ENCODE data around the gene CCDC186.
A peak's percentile ranks its signal among the peaks of the same experiment; 100 is the strongest.

The CCDC186 gene

DNA sequence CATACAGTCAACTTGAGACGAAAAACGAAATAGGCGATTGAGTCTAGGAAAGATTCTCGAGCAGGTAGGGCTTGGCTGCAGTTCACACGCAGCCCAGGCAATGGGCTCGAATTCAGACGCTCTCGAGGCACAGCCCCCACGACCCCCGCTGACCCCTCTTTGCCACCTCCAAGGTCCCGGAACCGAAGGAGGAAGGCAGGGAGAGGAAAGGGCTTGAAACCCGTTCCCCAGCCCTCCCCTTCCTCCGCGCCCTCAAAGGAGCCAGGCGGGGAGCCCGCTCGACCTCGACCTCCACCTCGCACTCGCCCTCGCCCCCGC, 441 bp downstream of the CCDC186 start:
- peaks cover 4% of the 10 kb centered on the region for H3K36me3 ChIP-seq (replicated peaks; ENCODE audit: low read depth, low read length)
- H3K4me1 ChIP-seq (ENCODE audit: low read length) = peaks cover 13% of the 10 kb centered on the region; the same call in 1 of the 2 replicates
- peaks cover 20% of the 10 kb centered on the region for H3K79me2 ChIP-seq (ENCODE audit: low read length)
- peaks cover 10% of the 10 kb centered on the region; the same call in 1 of the 2 replicates for H3K27me3 ChIP-seq (ENCODE audit: low read depth, low read length)
- H3K4me3 ChIP-seq (ENCODE audit: low read length) = peak overlapping the region; percentile 99
- H3K9ac ChIP-seq (ENCODE audit: low read length) = peak overlapping the region; percentile 92
- H3K27ac ChIP-seq (ENCODE audit: low read length) = peak overlapping the region; percentile 43
- H3K9me3 ChIP-seq (ENCODE audit: insufficient read depth, low read length) = peaks cover 4% of the 10 kb centered on the region; the same call in 1 of the 2 replicates
- peak overlapping the region; percentile 96 for H2AFZ ChIP-seq (ENCODE audit: low read depth, low read length)
- peak overlapping the region; percentile 80 for H3K4me2 ChIP-seq (ENCODE audit: low read length)
- no peaks in the 10 kb centered on the region for H4K20me1 ChIP-seq (ENCODE audit: insufficient read depth, low read length)
- TF ChIP-seq, protein P1, sequence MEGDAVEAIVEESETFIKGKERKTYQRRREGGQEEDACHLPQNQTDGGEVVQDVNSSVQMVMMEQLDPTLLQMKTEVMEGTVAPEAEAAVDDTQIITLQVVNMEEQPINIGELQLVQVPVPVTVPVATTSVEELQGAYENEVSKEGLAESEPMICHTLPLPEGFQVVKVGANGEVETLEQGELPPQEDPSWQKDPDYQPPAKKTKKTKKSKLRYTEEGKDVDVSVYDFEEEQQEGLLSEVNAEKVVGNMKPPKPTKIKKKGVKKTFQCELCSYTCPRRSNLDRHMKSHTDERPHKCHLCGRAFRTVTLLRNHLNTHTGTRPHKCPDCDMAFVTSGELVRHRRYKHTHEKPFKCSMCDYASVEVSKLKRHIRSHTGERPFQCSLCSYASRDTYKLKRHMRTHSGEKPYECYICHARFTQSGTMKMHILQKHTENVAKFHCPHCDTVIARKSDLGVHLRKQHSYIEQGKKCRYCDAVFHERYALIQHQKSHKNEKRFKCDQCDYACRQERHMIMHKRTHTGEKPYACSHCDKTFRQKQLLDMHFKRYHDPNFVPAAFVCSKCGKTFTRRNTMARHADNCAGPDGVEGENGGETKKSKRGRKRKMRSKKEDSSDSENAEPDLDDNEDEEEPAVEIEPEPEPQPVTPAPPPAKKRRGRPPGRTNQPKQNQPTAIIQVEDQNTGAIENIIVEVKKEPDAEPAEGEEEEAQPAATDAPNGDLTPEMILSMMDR (IDR thresholded peaks at IDR 0.05; ENCODE audit: low read depth, low read length) = no peak
- TF ChIP-seq EZH2phosphoT487 (IDR thresholded peaks at IDR 0.05; ENCODE audit: low read depth) = no peak

DNA sequence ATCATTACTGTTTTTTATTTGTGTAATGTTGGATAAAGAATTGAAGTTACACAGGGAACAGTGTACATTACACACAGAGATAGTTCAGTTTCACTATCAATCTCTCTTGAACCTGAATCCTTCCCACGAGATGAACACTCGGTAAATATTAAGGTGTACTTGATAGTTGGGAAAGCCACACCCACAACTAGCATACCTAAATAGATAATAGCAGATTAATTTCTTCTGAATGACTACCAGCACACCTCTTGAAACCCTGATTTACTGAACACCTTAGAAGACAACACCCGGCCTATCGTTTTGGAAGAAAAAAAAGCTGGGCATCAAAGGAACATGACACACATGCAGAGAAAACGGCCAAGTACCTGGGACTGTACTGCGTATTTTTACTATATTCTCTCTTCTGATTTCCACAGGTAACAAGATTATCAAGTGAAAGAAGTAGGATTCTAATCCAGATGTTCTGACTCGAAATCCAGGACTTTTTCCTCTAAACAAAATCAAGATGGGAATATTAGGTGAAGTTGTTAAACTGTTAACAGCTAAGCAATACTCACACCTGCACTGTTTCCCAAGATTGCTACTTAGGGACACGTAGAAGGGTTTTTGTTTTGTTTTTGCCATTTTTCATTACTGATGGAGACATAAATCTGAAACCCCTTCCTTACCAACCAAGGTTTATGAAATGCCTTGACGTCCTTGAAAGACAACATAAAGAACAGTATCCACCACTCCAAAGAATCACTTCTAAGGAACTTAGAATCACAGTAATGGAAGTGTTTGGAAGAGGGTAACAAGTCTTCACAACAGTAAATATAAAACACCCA, 1.0 kb downstream of the CCDC186 start:
- peaks cover 13% of the 10 kb centered on the region; the same call in 1 of the 2 replicates for H3K4me1 ChIP-seq (ENCODE audit: low read length)
- H3K27ac ChIP-seq (ENCODE audit: low read length) = no peak overlapping the region
- H3K79me2 ChIP-seq (ENCODE audit: low read length) = peaks cover 20% of the 10 kb centered on the region
- H2AFZ ChIP-seq (ENCODE audit: low read depth, low read length) = peak overlapping the region; percentile 96; the same call in 1 of the 2 replicates
- peak overlapping the region; percentile 92 for H3K9ac ChIP-seq (ENCODE audit: low read length)
- H3K9me3 ChIP-seq (ENCODE audit: insufficient read depth, low read length) = peaks cover 4% of the 10 kb centered on the region; the same call in 1 of the 2 replicates
- H4K20me1 ChIP-seq (ENCODE audit: insufficient read depth, low read length) = no peaks in the 10 kb centered on the region
- no peak for TF ChIP-seq EZH2phosphoT487 (IDR thresholded peaks at IDR 0.05; ENCODE audit: low read depth)
- TF ChIP-seq, protein P1 (IDR thresholded peaks at IDR 0.05; ENCODE audit: low read depth, low read length) = no peak
- H3K4me3 ChIP-seq (ENCODE audit: low read length) = peak overlapping the region; percentile 99
- peaks cover 9% of the 10 kb centered on the region for H3K36me3 ChIP-seq (replicated peaks; ENCODE audit: low read depth, low read length)
- peak overlapping the region; percentile 80 for H3K4me2 ChIP-seq (ENCODE audit: low read length)
- peaks cover 10% of the 10 kb centered on the region; the same call in 1 of the 2 replicates for H3K27me3 ChIP-seq (ENCODE audit: low read depth, low read length)

DNA sequence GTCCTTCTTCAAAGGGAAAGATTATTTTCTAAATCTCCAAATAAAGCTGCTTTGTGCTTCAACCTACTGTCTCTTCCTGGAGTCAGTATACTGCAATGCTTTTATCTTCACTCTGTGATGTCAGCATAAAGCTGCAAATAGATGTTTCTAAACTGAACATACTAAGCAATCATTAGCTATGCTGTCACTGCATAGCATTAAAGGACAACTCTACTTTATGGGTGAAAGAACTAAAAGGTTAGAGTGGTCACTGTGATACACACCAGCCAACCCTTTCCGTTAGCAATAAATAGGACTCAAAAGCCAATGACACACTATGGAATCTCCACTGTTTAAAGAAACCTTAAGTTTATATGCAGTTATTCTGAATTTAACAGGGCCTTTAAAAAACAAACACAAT, 1.8 kb downstream of the CCDC186 start:
- Histone ChIP-seq H3K9ac (ENCODE audit: low read length) (0 out of 2 replicates have a peak overlapping the region, but pooled peaks have one; percentile 8), H3K4me2 (ENCODE audit: low read length) (peak overlapping the region; percentile 80), H3K79me2 (ENCODE audit: low read length) (peaks cover 20% of the 10 kb centered on the region), H4K20me1 (ENCODE audit: insufficient read depth, low read length) (no peaks in the 10 kb centered on the region), H3K9me3 (ENCODE audit: insufficient read depth, low read length) (peaks cover 4% of the 10 kb centered on the region; the same call in 1 of the 2 replicates), H3K36me3 (replicated peaks; ENCODE audit: low read depth, low read length) (peaks cover 9% of the 10 kb centered on the region), H2AFZ (ENCODE audit: low read depth, low read length) (no peak overlapping the region), H3K27ac (ENCODE audit: low read length) (no peak overlapping the region), H3K4me3 (ENCODE audit: low read length) (peak overlapping the region; percentile 99), H3K4me1 (ENCODE audit: low read length) (peaks cover 13% of the 10 kb centered on the region; the same call in 1 of the 2 replicates), H3K27me3 (ENCODE audit: low read depth, low read length) (peaks cover 10% of the 10 kb centered on the region; the same call in 1 of the 2 replicates)
- TF ChIP-seq, protein P1 (IDR thresholded peaks at IDR 0.05; ENCODE audit: low read depth, low read length) = no peak
- TF ChIP-seq EZH2phosphoT487 (IDR thresholded peaks at IDR 0.05; ENCODE audit: low read depth) = no peak

DNA sequence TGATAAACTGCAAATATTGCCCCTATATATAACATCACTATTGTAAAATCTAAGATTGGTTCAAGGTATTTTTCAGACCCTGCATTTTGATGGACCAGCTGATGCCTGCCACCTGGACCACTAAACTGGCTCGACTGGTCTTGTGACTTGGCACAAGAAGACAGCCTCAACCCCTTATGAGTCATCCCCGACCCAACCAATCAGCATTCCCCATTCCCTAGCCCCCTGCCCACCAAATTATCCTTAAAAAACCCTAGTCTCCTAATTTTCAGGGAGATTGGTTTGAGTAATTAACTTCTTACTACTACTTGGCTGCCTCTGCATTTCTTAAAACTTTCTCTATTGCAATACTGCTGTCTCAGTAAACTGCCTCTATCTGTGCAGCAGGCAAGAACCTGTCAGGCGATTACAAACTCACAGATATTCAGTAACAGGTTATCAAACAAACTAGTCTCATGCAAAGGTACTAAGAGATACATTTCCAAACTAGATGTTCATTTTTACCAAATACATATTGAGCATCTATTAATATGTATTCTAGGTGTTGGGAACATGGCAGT, 5.5 kb downstream of the CCDC186 start:
- Histone ChIP-seq H3K79me2 (ENCODE audit: low read length) (peaks cover 17% of the 10 kb centered on the region), H3K36me3 (replicated peaks; ENCODE audit: low read depth, low read length) (peaks cover 9% of the 10 kb centered on the region), H3K9me3 (ENCODE audit: insufficient read depth, low read length) (peaks cover 4% of the 10 kb centered on the region; the same call in 1 of the 2 replicates), H4K20me1 (ENCODE audit: insufficient read depth, low read length) (no peaks in the 10 kb centered on the region), H3K4me3 (ENCODE audit: low read length) (no peak overlapping the region), H3K27me3 (ENCODE audit: low read depth, low read length) (no peaks in the 10 kb centered on the region), H3K4me2 (ENCODE audit: low read length) (no peak overlapping the region), H3K27ac (ENCODE audit: low read length) (no peak overlapping the region), H3K4me1 (ENCODE audit: low read length) (peaks cover 10% of the 10 kb centered on the region; the same call in 1 of the 2 replicates), H3K9ac (ENCODE audit: low read length) (no peak overlapping the region), H2AFZ (ENCODE audit: low read depth, low read length) (no peak overlapping the region)
- TF ChIP-seq EZH2phosphoT487 (IDR thresholded peaks at IDR 0.05; ENCODE audit: low read depth) = no peak
- TF ChIP-seq, protein P1 (IDR thresholded peaks at IDR 0.05; ENCODE audit: low read depth, low read length) = no peak
